Hematopoietic multipotent progenitor cell treated with erythropoietin and hydrocortisone succinate and interleukin-3 and kit ligand, for 6 days (in vitro differentiated cells): ENCODE measurements around the gene SLC10A6.

Experiments used
- DNase-seq: peaks from one replicate; pipeline ENCODE4 v3.0.0-alpha.2; 2015

The SLC10A6 gene

DNA sequence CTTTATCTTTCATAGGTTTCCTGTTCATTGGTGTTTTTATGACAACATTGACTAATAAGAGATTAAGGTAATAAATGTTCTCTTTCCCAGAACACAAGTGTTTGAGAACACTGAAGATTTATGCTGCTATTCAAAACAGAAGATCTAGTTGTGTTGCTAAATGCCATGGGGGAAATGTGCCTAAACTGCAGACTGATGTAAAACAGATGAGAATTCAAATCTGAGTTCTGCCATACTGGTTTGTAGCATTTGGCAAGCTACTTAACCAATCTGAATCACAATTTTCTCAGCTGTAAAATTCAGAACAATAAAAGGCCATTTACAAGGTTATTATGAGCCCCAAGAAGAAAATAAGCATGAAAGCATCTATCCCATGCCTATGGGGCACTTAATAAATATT is 2.3 kb downstream of the SLC10A6 start:
- no peak for DNase-seq

DNA sequence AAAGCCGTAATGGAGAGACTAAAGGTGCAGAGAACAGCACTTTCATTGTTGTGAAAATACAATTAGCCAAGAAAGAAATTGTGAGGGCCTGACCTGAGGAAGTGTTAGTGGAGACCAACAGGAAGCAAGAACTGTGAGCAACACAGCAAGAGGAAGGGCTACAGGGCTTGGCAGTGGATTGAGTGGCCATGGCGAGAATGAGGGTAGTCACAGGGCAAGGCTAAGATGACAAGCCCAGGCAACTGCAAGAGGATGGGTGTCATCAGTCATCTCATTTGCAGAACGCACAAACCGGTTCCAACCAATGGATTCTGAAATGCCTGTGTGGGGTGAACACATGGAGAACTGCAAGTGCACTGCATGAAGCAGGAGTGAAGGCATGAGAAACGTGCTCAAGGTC is 3.6 kb downstream of the SLC10A6 start:
- DNase-seq = no peak

DNA sequence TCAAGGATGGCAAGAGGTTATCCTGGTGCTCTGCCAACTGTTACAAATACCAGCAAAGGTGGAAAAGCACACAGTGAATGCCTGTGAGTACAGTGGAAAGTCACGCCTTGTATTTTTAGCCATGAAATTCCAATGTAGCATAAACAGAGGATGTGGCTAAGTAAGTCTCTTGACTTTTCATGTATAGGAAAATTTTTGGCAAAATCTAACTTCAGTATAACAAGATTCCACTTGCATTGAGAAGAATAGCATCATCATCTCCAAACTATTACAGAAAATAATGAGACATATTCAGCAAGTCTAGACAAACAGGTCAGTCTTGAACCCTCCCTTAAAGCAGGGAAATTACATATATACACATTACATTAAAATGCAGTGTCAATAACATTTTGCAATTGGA is 7.9 kb downstream of the SLC10A6 start:
- DNase-seq = no peak

DNA sequence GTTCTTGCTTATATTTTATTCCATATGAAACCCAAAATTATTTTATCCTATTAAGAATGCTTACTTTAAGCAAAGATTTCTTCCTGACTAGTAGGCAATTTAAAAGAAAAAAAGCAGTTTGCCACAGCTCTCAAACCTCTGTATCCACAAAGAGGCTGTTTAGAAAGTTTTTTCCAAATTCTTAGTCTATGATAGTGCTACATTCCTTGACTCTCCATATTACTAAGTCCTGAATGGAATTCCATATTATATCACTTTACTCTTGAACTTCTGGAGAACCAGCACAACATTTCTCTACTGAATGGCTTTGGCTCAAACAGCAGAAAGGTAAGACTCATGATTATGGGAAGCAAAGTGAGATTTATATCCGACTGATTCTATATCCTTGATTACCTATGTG is 8.3 kb downstream of the SLC10A6 start:
- no peak for DNase-seq

- DNase-seq = no peak
These were observed 11.3 kb downstream of the SLC10A6 start for GRCh38 chr4:86837691-86838503.

GRCh38 chr4:86835677-86836076 is 13.5 kb downstream of the SLC10A6 start:
- DNase-seq = no peak

GRCh38 chr4:86834901-86835300 is 14.3 kb downstream of the SLC10A6 start:
- DNase-seq = no peak

- no peak for DNase-seq
These were observed 15.6 kb downstream of the SLC10A6 start for GRCh38 chr4:86833615-86834014.

DNA sequence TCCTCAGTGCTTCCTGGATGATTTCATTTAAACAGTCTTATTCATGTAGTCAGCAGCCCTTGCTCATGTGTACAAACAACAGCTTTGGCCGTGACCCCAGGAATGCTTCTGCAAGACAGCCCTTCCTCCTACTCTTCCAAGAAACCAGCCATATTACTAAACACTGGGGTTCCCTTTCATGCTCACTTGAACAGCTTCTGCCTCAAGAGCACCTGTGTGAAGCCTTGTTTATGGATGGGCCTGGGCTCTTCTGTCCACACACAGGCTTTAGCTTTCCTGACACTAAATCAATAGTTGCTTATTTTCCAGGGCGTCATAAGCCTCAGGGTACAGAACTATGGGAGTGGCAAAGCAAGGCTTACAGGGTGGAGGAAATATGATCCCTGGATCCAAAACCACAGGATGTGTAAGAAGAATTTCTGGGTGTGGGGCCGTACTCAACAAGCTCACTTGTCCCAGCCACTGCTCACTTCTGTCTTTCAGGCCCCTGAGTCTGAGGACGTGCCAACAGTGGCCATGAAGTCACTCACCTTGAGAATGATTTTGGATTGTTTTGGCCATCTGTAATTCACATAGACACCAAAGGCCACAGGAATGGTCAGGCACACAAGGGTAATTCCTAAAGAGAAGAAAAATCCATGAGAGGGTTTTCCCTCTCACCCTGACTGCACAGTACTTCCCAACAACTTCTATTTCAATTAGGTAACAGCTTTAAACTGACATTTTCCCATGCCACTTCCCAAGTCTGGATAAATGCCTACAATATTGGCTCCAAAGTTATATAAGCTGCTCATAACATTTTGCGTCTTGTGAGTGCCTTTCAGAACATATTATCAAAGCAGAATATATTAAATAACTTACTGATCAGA is 17.7 kb downstream of the SLC10A6 start:
- no peak for DNase-seq

DNA sequence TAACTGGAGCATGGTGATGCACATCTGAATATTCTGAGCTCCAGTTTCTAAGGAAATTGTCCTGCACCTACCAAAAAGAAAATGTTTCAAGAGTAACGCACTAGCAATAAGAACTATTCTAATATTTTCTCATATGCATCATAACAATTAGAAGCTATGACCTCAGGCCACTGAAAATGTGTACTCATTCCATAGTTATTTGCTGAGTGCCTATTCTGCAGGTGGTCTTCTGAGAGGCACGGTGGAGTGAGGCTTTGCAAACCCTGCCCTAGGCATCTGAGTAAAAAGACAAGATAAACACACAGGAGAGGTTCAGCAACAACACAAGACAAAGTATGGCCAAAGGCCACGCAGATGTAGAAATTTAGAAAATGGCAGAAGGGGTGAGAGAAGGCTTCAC is 23.7 kb downstream of the SLC10A6 start:
- no peak for DNase-seq

DNA sequence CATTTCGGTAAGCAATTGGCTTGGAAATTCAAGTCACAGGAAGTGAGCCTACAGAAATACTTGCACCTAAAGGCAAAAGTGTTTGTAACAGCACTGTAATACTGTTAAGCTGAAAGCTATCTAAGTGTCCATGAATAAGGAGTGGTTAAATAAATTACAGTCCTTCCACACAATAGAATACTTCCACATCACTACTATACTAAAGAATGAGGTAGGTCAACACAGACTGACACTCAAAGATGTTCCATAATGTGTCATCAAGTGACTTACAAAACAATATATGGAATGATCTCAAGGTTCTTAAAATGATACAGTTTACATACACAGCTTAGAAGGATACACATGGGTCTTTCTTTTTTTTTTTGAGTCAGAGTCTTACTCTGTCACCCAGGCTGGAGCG is 27.0 kb downstream of the SLC10A6 start:
- no peak for DNase-seq

DNA sequence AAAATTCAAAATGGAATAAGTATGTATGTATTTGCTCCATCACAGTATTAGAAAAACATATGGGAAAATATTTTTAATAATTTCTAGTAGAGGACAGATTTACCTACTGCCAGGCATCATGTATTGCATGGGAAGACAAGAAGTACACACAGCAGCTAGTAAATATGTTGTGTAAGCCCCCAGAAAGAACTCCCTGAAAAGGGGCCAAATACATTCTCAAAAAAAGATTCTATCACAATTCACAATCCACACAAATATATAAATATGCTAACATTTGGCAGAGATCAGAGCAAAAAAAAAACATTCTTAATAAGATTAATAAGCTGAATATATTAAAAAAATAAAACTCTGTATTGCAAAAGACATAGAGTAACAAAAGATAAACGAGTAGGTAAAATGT is 28.0 kb downstream of the SLC10A6 start:
- DNase-seq = no peak

DNA sequence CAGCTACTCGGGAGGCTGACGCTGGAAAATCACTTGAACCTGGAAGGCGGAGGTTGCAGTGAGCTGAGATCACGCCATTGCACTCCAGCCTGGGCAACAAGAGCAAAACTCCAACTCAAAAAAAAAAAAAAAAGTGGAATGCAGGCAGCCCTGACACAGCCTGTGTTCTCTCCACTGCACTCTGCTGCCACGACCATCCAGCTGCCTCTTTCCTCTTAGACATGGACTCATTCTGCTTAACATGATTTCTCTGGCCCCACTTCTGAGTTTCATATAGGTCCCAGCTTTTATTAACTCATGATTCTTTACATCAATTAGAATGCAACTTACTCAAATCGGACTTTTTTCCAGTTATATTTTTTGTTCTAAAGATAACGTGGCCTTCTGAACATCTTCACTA is 29.6 kb downstream of the SLC10A6 start:
- DNase-seq = no peak

GRCh38 chr4:86818841-86819240 is 30.3 kb downstream of the SLC10A6 start:
- DNase-seq = no peak

GRCh38 chr4:86818211-86818610 is 31.0 kb downstream of the SLC10A6 start:
- no peak for DNase-seq

DNA sequence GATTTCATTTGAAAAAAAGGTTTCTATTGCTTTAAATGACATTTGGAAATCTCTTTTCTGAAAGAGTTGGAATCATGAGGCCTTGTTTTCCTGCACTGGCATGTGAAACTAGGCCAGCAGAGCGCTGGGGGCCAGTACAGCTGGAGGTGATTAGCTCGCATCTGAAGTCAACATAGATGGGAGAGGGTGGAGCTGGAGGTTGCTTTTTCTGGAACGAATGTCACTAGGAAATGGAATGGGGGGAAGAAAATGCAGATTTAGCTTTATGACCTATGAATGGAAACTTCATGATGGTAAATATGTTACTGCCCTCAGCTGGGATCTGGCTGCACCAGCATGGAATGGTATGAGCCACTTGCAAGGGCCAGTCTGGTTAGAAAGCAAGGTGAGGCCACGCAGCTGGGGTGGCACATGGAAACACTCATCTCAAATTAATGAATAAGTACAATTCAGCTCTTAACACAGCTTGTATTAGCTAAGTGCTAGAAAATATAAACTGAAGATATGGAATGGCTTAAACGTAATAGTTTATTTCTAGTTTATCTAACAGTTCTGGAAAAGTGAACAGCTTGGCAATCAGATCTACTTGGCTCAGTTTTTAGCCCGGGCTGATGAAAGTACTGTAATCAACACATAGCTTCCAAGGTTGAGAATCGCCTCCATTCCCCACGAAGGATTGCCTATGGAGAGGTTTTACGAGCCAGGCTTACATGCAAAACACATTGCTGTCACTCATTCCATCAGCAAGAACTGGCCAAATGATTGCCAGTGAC is 32.5 kb downstream of the SLC10A6 start:
- no peak for DNase-seq

DNA sequence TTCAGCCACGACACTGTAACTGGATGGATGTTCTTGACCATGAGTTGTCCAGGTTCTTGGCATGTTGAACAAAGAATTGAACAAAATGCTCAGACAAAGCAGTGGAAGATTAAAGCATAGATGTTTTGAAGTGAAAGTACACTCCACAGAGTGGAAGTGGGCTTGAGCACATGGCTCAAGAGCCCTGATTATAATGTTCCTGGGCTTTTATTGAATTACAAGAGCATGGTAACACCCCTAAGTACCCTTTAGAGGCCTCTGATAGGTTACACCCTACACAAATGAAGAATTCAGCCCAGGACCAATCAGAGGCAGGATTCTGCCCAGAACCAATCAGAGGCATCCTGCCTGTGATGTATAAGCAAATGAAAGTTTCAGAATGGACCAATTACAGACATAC is 33.5 kb downstream of the SLC10A6 start:
- DNase-seq = no peak

- no peak for DNase-seq
These were observed 38.3 kb downstream of the SLC10A6 start for GRCh38 chr4:86810847-86811246.

DNA sequence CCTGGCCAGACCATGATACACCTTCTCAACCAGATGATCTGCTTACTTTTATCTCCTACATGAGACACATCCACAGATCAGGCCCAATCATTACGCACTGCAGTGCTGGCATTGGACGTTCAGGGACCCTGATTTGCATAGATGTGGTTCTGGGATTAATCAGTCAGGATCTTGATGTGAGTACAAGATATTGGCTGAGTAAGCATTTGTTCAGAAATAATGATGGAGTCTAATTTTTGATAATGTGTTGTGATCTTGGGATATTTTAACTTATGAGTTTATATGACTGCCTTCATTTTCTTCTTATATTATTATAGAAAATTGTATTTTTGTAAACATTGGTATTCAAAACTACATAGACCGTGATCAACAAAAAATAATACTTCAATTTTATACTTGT is 39.4 kb downstream of the SLC10A6 start:
- no peak for DNase-seq

- DNase-seq = peak; percentile 5
These were observed 58.1 kb downstream of the SLC10A6 start for GRCh38 chr4:86791126-86791525.

DNA sequence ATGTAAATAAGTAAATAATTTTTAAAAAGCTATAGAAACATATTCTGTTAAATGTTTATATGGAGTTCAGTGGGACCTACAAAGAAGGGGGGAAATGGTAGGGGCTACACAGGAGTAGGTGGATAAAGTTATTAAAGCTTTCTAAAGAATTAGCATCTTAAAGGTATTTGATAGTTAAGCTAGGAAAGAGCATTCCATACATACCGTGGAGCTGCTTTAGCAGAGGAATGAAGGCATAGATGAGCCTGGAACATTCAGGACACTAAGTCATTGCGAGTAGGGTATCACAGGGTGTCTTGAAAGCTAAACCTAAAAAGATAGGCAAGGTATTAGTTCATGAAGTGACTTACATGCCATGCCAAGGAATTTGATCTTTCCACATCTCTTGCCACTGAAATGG is 60.4 kb downstream of the SLC10A6 start:
- DNase-seq = no peak

DNA sequence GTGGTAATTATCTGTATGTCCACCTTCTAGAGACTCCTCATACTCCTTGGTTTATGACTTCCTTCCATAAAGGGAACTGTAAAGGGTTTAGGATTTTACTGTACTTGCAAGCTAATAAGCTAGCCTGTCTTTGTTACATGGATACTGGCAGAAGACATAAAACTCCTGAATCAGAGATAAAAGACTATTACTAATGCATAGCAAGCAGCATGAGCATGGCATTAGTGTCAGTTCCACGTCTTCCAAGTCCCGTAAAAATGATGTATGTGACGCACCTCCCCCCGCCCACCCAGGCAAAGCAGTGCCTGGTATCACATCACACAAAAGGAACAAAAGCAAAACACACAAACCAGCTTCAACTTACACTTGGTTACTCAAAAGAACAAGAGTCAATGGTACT is 71.0 kb downstream of the SLC10A6 start:
- no peak for DNase-seq

DNA sequence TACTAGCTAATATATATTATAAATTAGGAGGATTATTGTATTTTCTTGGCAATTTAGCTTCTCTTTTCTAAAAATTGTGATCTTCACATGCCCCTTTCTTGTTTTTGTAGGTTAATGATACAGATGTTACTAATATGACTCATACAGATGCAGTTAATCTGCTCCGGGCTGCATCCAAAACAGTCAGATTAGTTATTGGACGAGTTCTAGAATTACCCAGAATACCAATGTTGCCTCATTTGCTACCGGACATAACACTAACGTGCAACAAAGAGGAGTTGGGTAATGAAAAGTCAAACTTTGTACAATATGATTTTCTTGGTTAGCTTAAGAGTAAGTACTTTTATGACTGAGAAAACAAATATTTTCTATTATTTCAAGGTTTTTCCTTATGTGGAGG is 74.1 kb downstream of the SLC10A6 start:
- DNase-seq = no peak
